ENCODE data around the gene TENT5C. TPM values are rescaled to one million over a fixed set of nuclear protein-coding genes. Genes with fewer than 3 reads are reported as not detected.
A peak's percentile ranks its signal among the peaks of the same experiment; 100 is the strongest.

Gene TENT5C
- total and polyA plus RNA-seq, 9 of the 15 experiments (the other 6 are each of a cell fraction or from before 2014, with no cell fraction given), result 1.8 to 7.7 (median 4.0) TPM

DNA sequence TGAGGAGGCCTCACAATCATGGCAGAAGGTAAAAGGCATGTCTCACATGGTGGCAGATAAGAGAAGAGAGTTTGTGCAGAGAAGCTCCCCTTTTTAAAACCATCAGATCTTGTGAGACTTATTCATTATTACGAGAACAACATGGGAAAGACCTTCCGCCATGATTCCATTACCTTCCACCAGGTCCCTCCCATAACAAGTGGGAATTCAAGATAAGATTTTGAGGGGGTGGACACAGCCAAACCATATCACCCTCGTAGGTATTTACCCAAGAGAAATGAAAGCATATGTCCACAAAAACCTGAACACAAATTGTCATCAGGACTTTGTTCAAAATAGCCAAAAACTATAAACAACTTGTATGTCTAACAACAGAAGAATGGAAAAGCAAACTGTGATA is 45.9 kb upstream of the TENT5C start (continued):
- TF ChIP-seq, protein P1, sequence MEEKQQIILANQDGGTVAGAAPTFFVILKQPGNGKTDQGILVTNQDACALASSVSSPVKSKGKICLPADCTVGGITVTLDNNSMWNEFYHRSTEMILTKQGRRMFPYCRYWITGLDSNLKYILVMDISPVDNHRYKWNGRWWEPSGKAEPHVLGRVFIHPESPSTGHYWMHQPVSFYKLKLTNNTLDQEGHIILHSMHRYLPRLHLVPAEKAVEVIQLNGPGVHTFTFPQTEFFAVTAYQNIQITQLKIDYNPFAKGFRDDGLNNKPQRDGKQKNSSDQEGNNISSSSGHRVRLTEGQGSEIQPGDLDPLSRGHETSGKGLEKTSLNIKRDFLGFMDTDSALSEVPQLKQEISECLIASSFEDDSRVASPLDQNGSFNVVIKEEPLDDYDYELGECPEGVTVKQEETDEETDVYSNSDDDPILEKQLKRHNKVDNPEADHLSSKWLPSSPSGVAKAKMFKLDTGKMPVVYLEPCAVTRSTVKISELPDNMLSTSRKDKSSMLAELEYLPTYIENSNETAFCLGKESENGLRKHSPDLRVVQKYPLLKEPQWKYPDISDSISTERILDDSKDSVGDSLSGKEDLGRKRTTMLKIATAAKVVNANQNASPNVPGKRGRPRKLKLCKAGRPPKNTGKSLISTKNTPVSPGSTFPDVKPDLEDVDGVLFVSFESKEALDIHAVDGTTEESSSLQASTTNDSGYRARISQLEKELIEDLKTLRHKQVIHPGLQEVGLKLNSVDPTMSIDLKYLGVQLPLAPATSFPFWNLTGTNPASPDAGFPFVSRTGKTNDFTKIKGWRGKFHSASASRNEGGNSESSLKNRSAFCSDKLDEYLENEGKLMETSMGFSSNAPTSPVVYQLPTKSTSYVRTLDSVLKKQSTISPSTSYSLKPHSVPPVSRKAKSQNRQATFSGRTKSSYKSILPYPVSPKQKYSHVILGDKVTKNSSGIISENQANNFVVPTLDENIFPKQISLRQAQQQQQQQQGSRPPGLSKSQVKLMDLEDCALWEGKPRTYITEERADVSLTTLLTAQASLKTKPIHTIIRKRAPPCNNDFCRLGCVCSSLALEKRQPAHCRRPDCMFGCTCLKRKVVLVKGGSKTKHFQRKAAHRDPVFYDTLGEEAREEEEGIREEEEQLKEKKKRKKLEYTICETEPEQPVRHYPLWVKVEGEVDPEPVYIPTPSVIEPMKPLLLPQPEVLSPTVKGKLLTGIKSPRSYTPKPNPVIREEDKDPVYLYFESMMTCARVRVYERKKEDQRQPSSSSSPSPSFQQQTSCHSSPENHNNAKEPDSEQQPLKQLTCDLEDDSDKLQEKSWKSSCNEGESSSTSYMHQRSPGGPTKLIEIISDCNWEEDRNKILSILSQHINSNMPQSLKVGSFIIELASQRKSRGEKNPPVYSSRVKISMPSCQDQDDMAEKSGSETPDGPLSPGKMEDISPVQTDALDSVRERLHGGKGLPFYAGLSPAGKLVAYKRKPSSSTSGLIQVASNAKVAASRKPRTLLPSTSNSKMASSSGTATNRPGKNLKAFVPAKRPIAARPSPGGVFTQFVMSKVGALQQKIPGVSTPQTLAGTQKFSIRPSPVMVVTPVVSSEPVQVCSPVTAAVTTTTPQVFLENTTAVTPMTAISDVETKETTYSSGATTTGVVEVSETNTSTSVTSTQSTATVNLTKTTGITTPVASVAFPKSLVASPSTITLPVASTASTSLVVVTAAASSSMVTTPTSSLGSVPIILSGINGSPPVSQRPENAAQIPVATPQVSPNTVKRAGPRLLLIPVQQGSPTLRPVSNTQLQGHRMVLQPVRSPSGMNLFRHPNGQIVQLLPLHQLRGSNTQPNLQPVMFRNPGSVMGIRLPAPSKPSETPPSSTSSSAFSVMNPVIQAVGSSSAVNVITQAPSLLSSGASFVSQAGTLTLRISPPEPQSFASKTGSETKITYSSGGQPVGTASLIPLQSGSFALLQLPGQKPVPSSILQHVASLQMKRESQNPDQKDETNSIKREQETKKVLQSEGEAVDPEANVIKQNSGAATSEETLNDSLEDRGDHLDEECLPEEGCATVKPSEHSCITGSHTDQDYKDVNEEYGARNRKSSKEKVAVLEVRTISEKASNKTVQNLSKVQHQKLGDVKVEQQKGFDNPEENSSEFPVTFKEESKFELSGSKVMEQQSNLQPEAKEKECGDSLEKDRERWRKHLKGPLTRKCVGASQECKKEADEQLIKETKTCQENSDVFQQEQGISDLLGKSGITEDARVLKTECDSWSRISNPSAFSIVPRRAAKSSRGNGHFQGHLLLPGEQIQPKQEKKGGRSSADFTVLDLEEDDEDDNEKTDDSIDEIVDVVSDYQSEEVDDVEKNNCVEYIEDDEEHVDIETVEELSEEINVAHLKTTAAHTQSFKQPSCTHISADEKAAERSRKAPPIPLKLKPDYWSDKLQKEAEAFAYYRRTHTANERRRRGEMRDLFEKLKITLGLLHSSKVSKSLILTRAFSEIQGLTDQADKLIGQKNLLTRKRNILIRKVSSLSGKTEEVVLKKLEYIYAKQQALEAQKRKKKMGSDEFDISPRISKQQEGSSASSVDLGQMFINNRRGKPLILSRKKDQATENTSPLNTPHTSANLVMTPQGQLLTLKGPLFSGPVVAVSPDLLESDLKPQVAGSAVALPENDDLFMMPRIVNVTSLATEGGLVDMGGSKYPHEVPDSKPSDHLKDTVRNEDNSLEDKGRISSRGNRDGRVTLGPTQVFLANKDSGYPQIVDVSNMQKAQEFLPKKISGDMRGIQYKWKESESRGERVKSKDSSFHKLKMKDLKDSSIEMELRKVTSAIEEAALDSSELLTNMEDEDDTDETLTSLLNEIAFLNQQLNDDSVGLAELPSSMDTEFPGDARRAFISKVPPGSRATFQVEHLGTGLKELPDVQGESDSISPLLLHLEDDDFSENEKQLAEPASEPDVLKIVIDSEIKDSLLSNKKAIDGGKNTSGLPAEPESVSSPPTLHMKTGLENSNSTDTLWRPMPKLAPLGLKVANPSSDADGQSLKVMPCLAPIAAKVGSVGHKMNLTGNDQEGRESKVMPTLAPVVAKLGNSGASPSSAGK (IDR thresholded peaks at IDR 0.05), result peak; percentile 46; the same call in 1 of the 2 replicates
- no peak for TF ChIP-seq CAMTA2 (CRISPR knock-in tag; conservative IDR thresholded peaks at IDR 0.05)

Measured in K562 (cell line).